Inferior parietal cortex (tissue), 1 donor: ENCODE results near the gene CIB4.

Experiments
- DNase-seq: peaks from one replicate; pipeline ENCODE4 v3.0.0-alpha.2; 2016; ENCODE audit errors: extremely low spot score

Gene CIB4

DNA sequence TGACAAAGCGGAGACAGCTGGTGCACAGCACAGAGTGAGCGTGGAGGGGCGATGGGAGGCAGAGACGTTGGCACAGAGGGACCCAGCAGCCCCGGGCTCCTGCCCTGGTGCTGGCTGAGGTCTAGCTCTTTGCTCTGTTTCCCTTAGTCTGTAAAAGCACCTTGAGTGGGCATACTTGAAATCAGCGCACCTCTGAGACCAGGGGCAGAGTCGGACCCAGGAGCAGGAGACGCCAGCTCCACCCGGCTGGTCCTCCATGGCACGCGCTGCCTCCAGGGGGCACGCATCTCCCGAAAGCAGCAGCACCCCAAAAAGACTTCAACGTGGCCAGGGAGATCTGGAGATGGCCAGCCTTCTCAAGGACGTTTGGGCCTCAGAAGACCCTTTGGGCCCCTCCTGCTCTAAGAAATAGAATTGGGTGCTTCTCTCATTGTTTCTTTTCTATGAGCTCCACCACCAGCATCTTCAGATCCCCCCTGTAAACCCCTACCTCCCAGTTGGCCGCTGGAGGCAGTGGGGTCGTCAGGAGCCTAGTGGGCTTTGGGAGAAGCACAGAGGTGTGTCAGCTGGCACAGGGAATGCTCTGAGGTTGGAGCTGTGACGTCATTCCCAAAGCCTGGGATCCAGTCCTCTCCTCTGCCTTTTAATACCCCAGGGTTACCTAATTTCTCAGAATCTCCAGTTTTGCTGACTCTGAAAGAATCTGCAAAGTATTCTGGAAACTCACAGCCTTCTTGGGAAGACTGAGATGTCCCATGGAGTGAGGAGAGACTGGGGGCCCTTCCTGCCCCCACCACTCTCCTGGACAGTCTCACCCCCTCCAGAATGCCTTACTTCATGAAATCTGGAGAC lies 58.9 kb downstream of the CIB4 start:
- no peak for DNase-seq

DNA sequence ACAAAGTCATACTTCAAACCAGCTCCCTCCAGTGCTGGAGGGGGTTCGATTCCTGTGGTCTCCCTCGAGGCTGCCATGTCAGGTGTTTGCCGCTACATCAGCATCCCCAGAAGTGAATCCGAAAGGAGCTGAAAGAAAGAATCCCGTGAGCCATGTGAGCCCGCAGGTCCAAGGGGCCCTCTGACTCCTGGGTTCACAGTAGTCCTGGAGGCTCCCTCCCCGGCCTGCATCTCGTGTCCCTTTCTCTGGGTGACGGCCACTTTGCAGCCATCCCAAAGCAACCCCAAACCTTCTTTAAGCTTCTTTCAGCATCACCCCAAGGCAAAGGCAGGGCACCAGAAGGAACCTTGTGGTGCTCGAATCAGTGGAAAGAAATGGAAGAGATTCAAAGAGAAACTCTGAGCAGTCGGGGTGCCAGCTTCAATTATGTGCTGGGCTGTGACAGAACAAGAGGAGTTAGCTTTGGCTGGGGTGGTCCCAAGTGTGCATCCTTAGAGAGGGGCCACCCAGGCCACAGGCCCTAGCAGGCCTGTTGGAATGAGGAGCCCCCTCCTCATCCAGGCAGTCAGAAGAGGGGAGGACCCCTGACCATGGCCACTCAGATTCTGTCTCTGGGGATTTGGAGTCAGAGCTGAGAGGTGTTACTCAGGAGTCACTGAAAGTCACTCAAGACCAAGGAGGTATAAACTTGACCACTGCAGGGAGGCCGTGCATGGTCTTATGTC lies 59.7 kb downstream of the CIB4 start:
- no peak for DNase-seq

- DNase-seq = no peak
Observed at GRCh38 chr2:26580751-26581150, 60.4 kb downstream of the CIB4 start.

- no peak for DNase-seq
Observed at GRCh38 chr2:26580151-26580550, 61.0 kb downstream of the CIB4 start.

DNA sequence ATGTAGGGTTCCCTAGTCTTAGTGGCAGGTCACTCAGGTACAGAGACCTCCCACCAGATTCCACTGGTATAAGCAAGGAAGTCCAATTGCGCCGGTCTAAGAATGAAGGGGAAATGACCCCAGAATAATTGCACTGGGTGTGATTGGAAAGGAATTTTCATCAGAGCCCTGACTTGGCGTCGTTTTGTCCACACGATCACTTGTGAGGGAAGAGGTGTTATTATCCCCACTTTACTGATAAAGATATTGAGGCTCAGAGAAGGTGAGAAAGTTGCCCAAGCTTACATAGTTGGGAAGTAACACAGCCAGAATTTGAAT lies 61.5 kb downstream of the CIB4 start:
- no peak for DNase-seq

DNA sequence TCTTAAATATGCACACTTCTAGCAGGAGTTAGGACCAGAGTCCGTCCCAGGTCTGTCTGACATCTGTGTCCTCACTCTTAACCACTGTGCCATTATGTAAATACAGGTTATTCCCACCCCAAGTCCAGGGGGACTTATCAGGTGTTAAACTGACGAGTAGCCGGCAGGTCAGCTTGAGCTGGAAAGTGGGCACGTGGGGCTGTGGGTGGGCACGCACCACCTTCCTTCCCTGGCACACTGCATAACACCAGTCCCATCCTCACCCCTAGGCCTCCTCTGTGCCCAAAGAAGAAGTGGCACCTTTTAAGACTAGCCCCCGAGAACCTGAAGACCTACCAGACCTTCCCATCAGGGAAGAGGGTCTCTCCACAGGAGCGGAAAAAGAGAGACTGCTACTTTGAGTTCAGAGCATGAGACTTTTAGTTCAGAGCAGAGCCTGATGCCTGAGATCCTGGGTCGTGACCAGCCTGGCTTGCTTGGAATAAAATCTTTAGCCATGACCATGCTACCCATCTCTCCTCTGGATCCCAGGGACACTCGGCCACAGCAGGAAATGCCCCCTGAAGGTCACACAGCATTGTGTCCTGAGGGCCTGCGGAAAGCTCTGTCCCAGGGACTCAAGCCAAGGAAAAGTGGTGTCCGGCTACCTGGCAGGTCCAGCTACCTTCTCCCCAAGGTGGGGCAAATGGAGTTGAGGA lies 62.0 kb downstream of the CIB4 start:
- DNase-seq = no peak

GRCh38 chr2:26578581-26578980 lies 62.6 kb downstream of the CIB4 start:
- DNase-seq = no peak

DNA sequence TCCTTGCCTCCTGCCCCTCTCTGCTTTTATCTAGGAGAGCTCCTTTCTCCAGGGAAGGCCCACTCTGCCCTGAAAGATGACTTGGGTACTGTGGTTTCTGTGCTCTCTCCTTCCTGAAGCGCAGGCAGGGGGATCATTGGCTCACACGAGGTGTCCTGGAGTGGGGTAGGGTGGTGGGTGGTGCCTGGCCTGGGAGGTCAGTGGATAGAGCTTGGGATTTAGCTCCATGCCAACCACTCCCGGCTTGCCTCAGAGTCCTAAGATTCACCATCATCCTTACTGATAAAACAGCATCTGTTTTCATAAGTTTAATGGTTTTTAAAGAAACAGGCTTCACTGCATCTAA lies 63.1 kb downstream of the CIB4 start:
- no peak for DNase-seq

DNA sequence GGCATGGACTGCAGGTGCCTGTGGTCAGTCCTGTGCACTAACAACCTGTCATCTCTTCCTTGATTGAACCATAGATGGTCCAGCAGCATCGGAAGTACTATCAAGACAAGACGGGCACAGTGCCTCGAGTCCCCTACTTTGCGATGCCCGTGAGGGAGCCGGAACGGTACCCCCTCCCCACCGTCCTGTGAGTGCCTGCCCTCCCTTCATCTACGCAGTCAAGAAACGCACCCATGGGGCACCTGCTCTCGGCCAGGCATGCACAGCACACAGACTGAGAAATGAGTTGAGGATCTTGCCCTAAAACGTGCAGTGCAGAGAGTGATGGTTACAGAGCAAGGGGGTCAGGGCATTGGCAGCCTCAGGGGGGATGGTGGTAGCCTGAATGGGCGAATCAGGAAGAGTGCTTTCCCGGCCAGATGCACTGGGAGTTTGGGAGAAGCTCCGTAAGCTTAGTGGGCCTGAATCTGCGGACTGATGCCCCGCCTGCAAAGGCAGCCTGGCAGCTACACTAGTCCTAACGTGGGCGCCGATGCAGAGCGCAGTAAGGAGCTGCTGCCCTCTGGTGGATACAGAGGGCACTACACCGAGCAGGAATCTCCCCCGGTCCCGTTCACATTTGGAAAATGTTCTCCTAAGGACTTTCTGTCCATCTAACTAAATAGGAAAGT lies 63.6 kb downstream of the CIB4 start:
- peak; percentile 70 for DNase-seq

- no peak for DNase-seq
Observed at GRCh38 chr2:26576565-26577441, 64.4 kb downstream of the CIB4 start.

GRCh38 chr2:26575836-26576564 lies 65.2 kb downstream of the CIB4 start:
- no peak for DNase-seq

DNA sequence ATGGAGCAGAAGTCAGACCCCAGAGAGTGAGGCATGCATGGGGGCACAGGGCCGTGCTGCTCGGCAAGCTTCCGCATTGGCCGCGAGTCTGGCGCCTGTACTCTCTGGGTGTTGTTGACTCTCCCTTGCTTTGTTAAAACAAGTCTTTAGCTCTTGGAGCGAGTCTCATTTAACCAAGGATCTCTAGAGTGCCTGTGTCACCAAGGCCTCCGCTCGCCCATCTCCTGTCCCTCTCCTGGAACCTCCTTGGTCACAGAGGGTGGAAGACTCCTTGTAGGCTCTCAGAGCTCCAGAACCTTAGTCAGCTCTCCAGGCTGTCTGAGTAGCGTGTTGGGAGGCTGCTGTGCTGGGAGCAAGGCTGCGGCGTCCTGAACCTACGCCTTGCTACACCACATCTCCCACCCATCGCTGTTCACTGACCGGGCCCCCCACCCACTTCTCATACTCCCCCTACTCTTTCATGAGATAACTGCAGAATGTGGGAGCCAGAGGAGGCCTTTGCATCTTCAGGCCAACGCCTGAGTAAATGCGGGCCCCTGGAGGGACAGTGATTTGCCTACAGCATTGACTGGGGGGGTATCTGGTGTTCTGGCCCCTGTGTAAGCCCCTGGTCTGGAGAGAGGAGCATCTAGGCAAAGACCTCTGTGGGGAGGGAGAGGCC lies 66.1 kb downstream of the CIB4 start:
- DNase-seq = no peak

- DNase-seq = no peak
Observed at GRCh38 chr2:26574066-26574899, 66.9 kb downstream of the CIB4 start.

GRCh38 chr2:26573241-26573925 lies 67.8 kb downstream of the CIB4 start:
- DNase-seq = no peak

GRCh38 chr2:26572591-26572990 lies 68.6 kb downstream of the CIB4 start:
- no peak for DNase-seq

GRCh38 chr2:26571316-26571715 lies 69.8 kb downstream of the CIB4 start:
- DNase-seq = no peak

DNA sequence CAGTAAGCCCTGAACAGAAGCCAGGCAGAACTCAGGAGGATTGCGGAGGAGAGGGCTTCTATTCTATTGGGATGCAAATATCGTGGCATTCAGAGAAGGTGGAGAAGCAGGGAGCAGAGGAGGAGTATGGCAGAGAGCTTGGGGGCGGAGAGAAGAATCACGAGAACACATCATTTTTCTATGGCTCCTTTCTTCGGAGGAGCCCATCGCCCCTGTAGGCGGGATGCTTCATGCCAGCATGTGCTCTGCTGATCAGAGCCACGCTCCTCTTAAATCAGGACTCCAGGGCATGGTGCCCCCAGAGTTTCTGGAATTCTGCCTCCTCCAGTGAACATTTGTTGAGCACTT lies 71.1 kb downstream of the CIB4 start:
- DNase-seq = no peak

GRCh38 chr2:26569216-26570082 lies 71.7 kb downstream of the CIB4 start:
- no peak for DNase-seq
